K562 (cell line): ENCODE measurements around the gene C2. TPM values are rescaled to one million over a fixed set of nuclear protein-coding genes. Genes with fewer than 3 reads are reported as not detected.

Experiments
- CAMTA2 ChIP-seq: fragments of 250-450 bp; sonication (Bioruptor Pico); conservative IDR thresholded peaks from 2 replicates; pipeline ENCODE4 v1.5.1; 2022
- E2F1 ChIP-seq: sonication (generic); formaldehyde crosslinking; IDR thresholded peaks from 2 replicates; pipeline ENCODE4 v1.8.1; 2023; ENCODE audit warnings: mild to moderate bottlenecking, missing genetic modification reagents, moderate library complexity
- HNRNPL ChIP-seq: fragments of 200-400 bp; formaldehyde crosslinking; IDR thresholded peaks from 2 replicates; pipeline ENCODE4 v1.6.1; 2017; ENCODE audit warnings: low read depth, mild to moderate bottlenecking, low read length
- IFI16 ChIP-seq: fragments of 250-450 bp; sonication (Bioruptor Pico); IDR thresholded peaks from 2 replicates; pipeline ENCODE4 v2.1.2; 2022; ENCODE audit warnings: mild to moderate bottlenecking, inconsistent platforms
- MEF2D ChIP-seq: conservative IDR thresholded peaks from 2 replicates; pipeline ENCODE4 v1.6.1; 2016; ENCODE audit warnings: low read depth, missing genetic modification characterization, missing compliant biosample characterization
- PRDM10 ChIP-seq: fragments of 450-650 bp; IDR thresholded peaks from 2 replicates; pipeline ENCODE4 v1.6.1; 2018; ENCODE audit not compliant: partially characterized antibody
- SPI1 ChIP-seq: IDR thresholded peaks from 2 replicates; pipeline ENCODE4 v1.6.1; 2011; ENCODE audit warnings: low read depth, low read length, control low read depth, borderline replicate concordance
- U2AF2 ChIP-seq: fragments of 200-400 bp; formaldehyde crosslinking; optimal IDR thresholded peaks from 2 replicates; pipeline ENCODE3; 2017; ENCODE audit warnings: low read depth, mild to moderate bottlenecking, low read length
- ZBTB17 ChIP-seq: fragments of 450-650 bp; formaldehyde crosslinking; IDR thresholded peaks from 2 replicates; pipeline ENCODE4 v1.4.0; 2020; ENCODE audit warnings: mild to moderate bottlenecking
- ZNF212 ChIP-seq: fragments of 450-650 bp; formaldehyde crosslinking; IDR thresholded peaks from 2 replicates; pipeline ENCODE4 v1.4.0; 2020; ENCODE audit warnings: mild to moderate bottlenecking
- ZNF41 ChIP-seq: fragments of 250-450 bp; sonication (Bioruptor Pico); conservative IDR thresholded peaks from 2 replicates; pipeline ENCODE4 v1.4.0; 2020; ENCODE audit warnings: mild to moderate bottlenecking
- ZNF668 ChIP-seq: fragments of 250-450 bp; sonication (Bioruptor Pico); IDR thresholded peaks from 2 replicates; pipeline ENCODE4 v1.8.0; 2022; ENCODE audit warnings: mild to moderate bottlenecking, inconsistent platforms
- ZNF77 ChIP-seq: fragments of 250-450 bp; sonication (Bioruptor Pico); IDR thresholded peaks from 2 replicates; pipeline ENCODE4 v1.5.0; 2020
- polyA plus RNA-seq, 8 experiments: library from polyadenylated mRNA; depleted of rRNA in 4 of 8; stranded (reverse) in 5 of 8; unstranded in 3 of 8; fragments of >200 nt; fragmentation: Nextera tagmentation in 2 of 8; fragmentation: Illumina TruSeq in 1 of 8; extraction: Ambion mirVana in 2 of 8; extraction: Trizol in 1 of 8; gene quantifications; 2 replicates each; pipeline versions ENCODE4 v1.2.1 to v1.2.3, GENCODE V29; 2011 to 2014; ENCODE audit warnings: inconsistent platforms in 1 of 8, missing spikeins in 1 of 8
- total RNA-seq, 7 experiments: library from RNA; depleted of rRNA in 6 of 7; stranded (reverse); fragments of >200 nt in 6 of 7; fragmentation: Illumina TruSeq in 2 of 7; extraction: Trizol in 2 of 7; gene quantifications; 2 replicates each; pipeline versions ENCODE4 v1.2.1 to v1.2.3, GENCODE V29; 2011 to 2021; ENCODE audit warnings: low replicate concordance in 1 of 7
- TF ChIP-seq, protein P1 (sequence below), 2 experiments: fragments of 200-800 bp in 1 of 2; sonication (Bioruptor generic) in 1 of 2; sonication (generic) in 1 of 2; formaldehyde crosslinking in 1 of 2; IDR thresholded peaks in 1 of 2; conservative IDR thresholded peaks in 1 of 2; 2 replicates each; pipeline versions ENCODE4 v1.5.0 to v1.6.1; 2016 to 2020; ENCODE audit warnings: missing compliant biosample characterization in 1 of 2, missing genetic modification characterization in 1 of 2, missing genetic modification reagents in 1 of 2
- TF ChIP-seq, protein P2 (sequence below): IDR thresholded peaks from 2 replicates; pipeline ENCODE4 v1.6.1; 2014; ENCODE audit warnings: antibody characterized with exemption
- TF ChIP-seq, protein P3 (sequence below), 2 experiments: IDR thresholded peaks; 2 replicates each; pipeline ENCODE4 v1.6.1; 2012; ENCODE audit warnings: improper control_type of control experiment in 2 of 2, low read depth in 2 of 2, low read length in 2 of 2, borderline replicate concordance in 1 of 2

Gene C2
- total and polyA plus RNA-seq, 9 of the 15 experiments (the other 6 are each of a cell fraction or from before 2014, with no cell fraction given): 0.05 to 1.1 (median 0.39) TPM; not detected in 1

- TF ChIP-seq SPI1 (0 out of 2 replicates have a peak, but pooled peaks have one; percentile 18), ZNF212 (CRISPR knock-in tag) (0 out of 2 replicates have a peak, but pooled peaks have one; percentile 51), CAMTA2 (peak; percentile 91; the same call in 1 of the 2 replicates), ZNF668 (CRISPR knock-in tag) (no peak), HNRNPL (peak; percentile 76), IFI16 (CRISPR knock-in tag) (no peak), ZBTB17 (CRISPR knock-in tag) (peak; percentile 78; the same call in 1 of the 2 replicates), U2AF2 (no peak), MEF2D (no peak), PRDM10 (peak; percentile 68), ZNF41 (no peak), ZNF77 (CRISPR knock-in tag) (no peak), E2F1 (peak; percentile 64)
- TF ChIP-seq, protein P1, sequence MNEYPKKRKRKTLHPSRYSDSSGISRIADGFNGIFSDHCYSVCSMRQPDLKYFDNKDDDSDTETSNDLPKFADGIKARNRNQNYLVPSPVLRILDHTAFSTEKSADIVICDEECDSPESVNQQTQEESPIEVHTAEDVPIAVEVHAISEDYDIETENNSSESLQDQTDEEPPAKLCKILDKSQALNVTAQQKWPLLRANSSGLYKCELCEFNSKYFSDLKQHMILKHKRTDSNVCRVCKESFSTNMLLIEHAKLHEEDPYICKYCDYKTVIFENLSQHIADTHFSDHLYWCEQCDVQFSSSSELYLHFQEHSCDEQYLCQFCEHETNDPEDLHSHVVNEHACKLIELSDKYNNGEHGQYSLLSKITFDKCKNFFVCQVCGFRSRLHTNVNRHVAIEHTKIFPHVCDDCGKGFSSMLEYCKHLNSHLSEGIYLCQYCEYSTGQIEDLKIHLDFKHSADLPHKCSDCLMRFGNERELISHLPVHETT (CRISPR knock-in tag; conservative IDR thresholded peaks at IDR 0.05 in 1 of 2, IDR thresholded peaks at IDR 0.05 in 1 of 2): peak in 1 of 2 experiments; percentile 86; a peak in 2 of 4 replicates
- TF ChIP-seq, protein P2, sequence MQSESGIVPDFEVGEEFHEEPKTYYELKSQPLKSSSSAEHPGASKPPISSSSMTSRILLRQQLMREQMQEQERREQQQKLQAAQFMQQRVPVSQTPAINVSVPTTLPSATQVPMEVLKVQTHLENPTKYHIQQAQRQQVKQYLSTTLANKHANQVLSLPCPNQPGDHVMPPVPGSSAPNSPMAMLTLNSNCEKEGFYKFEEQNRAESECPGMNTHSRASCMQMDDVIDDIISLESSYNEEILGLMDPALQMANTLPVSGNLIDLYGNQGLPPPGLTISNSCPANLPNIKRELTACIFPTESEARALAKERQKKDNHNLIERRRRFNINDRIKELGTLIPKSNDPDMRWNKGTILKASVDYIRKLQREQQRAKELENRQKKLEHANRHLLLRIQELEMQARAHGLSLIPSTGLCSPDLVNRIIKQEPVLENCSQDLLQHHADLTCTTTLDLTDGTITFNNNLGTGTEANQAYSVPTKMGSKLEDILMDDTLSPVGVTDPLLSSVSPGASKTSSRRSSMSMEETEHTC: no peak
- TF ChIP-seq, protein P3, sequence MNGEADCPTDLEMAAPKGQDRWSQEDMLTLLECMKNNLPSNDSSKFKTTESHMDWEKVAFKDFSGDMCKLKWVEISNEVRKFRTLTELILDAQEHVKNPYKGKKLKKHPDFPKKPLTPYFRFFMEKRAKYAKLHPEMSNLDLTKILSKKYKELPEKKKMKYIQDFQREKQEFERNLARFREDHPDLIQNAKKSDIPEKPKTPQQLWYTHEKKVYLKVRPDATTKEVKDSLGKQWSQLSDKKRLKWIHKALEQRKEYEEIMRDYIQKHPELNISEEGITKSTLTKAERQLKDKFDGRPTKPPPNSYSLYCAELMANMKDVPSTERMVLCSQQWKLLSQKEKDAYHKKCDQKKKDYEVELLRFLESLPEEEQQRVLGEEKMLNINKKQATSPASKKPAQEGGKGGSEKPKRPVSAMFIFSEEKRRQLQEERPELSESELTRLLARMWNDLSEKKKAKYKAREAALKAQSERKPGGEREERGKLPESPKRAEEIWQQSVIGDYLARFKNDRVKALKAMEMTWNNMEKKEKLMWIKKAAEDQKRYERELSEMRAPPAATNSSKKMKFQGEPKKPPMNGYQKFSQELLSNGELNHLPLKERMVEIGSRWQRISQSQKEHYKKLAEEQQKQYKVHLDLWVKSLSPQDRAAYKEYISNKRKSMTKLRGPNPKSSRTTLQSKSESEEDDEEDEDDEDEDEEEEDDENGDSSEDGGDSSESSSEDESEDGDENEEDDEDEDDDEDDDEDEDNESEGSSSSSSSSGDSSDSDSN (IDR thresholded peaks at IDR 0.05; ENCODE audit: borderline replicate concordance in 1 of 2, low read depth in 2 of 2, low read length in 2 of 2): no peak
Observed at GRCh38 chr6:31901953-31902643, 25.4 kb upstream of the C2 start, which contains the start of gene ZBTB12 (continued).
